MCF 10A (cell line): ENCODE data around the gene CAPZB. TPM values are rescaled to one million over a fixed set of nuclear protein-coding genes. Genes with fewer than 3 reads are reported as not detected.

ENCODE experiments used
- BruUV-seq: library from RNA; stranded (reverse); fragments of 400-500 nt; replicated peaks from 2 replicates; lab custom pipeline; 2021; lab: Mats Ljungman, UMichigan
- CTCF ChIA-PET: fragments of 300-600 bp; sonication (Branson Sonifier 250); formaldehyde crosslinking; extraction: SDS; loops from one replicate; lab custom pipeline; 2021; ENCODE audit warnings: antibody characterized with exemption, inconsistent platforms; lab: Yijun Ruan, JAX
- POLR2A ChIA-PET: fragments of 300-600, 350-650 bp; sonication (Branson Sonifier 250); formaldehyde crosslinking; extraction: SDS; loops from one replicate; lab custom pipeline; 2020; ENCODE audit warnings: antibody characterized with exemption, inconsistent platforms; lab: Yijun Ruan, JAX
- DNase-seq: peaks from one replicate; pipeline ENCODE4 v3.0.0-alpha.2; 2018; ENCODE audit not compliant: unreplicated experiment
- H3K27ac Mint-ChIP-seq: one replicate; pipeline ENCODE4 v1.8.0; 2022; ENCODE audit warnings: mild to moderate bottlenecking, low read depth, mixed read lengths; ENCODE audit not compliant: unreplicated experiment
- H3K27me3 Mint-ChIP-seq: one replicate; pipeline ENCODE4 v1.8.0; 2022; ENCODE audit warnings: mixed read lengths; ENCODE audit not compliant: insufficient read depth, unreplicated experiment
- H3K36me3 Mint-ChIP-seq: one replicate; pipeline ENCODE4 v1.8.0; 2022; ENCODE audit warnings: mild to moderate bottlenecking, moderate library complexity, mixed read lengths; ENCODE audit not compliant: insufficient read depth, unreplicated experiment
- H3K4me1 Mint-ChIP-seq: one replicate; pipeline ENCODE4 v1.8.0; 2022; ENCODE audit warnings: mixed read lengths; ENCODE audit not compliant: insufficient read depth, unreplicated experiment
- H3K4me3 Mint-ChIP-seq: one replicate; pipeline ENCODE4 v1.8.0; 2022; ENCODE audit warnings: mild to moderate bottlenecking, moderate library complexity, mixed read lengths; ENCODE audit not compliant: unreplicated experiment
- H3K9me3 Mint-ChIP-seq: one replicate; pipeline ENCODE4 v1.8.0; 2022; ENCODE audit warnings: mixed read lengths; ENCODE audit not compliant: unreplicated experiment
- intact Hi-C: fragments of 100-400 bp; cut with micrococcal nuclease; formaldehyde crosslinking; loops from 2 replicates; pipeline ENCODE4 v1.14.1; 2022
- total RNA-seq: library from RNA; stranded (reverse); gene quantifications from 2 replicates; pipeline ENCODE4 v1.2.3, GENCODE V29; 2022
- TF ChIP-seq, protein P1 (sequence below): fragments of 200-600 bp; IDR thresholded peaks from one replicate; pipeline ENCODE4 v1.8.0; 2022; ENCODE audit warnings: antibody characterized with exemption, mild to moderate bottlenecking; ENCODE audit not compliant: unreplicated experiment

CAPZB gene
- total RNA-seq, 1 experiment from 2014 or later, result 252 TPM

GRCh38 chr1:19426294-19427086, 58.8 kb downstream of the CAPZB start:
- BruUV-seq, result no TSS peak
- Mint-ChIP-seq H3K27me3 (no peaks in the 10 kb centered on the region), H3K27ac (peak overlapping the region; percentile 42), H3K4me1 (peaks cover 49% of the 10 kb centered on the region), H3K9me3 (no peaks in the 10 kb centered on the region), H3K4me3 (no peak overlapping the region), H3K36me3 (peaks cover 5% of the 10 kb centered on the region)
- no peak for DNase-seq
- CTCF ChIA-PET, result interaction anchor here (0.5 to 0.6 kb wide), 3 partner anchors 34 to 215 kb away, joined by 3 read pairs; no protein-coding TSS in a partner anchor
- TF ChIP-seq, protein P1, sequence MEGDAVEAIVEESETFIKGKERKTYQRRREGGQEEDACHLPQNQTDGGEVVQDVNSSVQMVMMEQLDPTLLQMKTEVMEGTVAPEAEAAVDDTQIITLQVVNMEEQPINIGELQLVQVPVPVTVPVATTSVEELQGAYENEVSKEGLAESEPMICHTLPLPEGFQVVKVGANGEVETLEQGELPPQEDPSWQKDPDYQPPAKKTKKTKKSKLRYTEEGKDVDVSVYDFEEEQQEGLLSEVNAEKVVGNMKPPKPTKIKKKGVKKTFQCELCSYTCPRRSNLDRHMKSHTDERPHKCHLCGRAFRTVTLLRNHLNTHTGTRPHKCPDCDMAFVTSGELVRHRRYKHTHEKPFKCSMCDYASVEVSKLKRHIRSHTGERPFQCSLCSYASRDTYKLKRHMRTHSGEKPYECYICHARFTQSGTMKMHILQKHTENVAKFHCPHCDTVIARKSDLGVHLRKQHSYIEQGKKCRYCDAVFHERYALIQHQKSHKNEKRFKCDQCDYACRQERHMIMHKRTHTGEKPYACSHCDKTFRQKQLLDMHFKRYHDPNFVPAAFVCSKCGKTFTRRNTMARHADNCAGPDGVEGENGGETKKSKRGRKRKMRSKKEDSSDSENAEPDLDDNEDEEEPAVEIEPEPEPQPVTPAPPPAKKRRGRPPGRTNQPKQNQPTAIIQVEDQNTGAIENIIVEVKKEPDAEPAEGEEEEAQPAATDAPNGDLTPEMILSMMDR, result no peak
- intact Hi-C loops, result no loop called here
- POLR2A ChIA-PET, result no interaction called here

- POLR2A ChIA-PET, result interaction anchor here (0.7 to 0.9 kb wide), 2 partner anchors 70 to 180 kb away, joined by 3 read pairs; no protein-coding TSS in a partner anchor
- intact Hi-C loops, result no loop called here
These were observed 59.6 kb downstream of the CAPZB start for GRCh38 chr1:19425646-19426239.

DNA sequence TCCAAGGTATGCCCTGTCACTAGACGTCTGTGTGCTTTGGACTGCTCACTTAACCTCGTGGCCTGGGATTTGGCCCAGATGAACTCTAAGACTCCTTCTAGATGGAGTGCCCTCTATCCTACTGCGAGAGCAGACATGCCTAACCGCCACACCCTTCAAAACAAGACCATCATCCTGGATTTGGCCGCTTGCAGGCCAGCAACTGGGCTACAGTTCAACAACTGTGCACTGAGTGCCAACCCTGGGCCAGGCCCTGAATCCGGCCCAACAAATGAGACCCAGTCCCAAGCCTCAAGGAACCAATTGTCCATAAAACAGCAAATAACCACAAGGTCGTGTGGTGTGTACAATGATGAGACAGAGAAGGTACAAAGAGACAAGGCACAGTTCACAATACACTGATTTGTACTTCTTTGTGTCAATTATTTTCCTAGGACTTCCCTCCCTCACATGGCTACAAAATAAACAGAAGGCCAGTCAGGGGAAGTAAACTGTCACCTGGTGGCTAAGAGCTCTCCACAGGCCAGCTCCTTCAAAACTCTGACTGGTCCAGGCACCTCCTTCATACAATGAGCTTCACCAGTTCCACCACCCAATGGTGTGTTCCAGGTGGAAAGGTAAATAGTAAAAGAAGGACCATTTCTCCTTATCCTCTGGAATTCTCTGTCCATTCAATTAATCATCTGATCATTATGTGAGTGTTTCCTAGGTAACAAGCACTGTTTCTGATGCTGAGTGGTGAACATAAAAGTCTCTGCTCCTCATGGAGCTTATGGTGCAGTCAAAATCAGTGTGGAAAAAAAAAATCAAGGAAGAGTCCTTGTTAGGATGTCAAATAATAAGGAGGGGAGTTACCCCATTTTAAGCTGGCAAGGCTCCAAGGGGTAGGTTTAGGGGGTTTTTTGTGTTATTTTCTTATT, 60.4 kb downstream of the CAPZB start:
- intact Hi-C loops, result no loop called here
- BruUV-seq, result no TSS peak
- no peaks in the 10 kb centered on the region for H3K9me3 Mint-ChIP-seq
- TF ChIP-seq, protein P1, result no peak
- H3K27ac Mint-ChIP-seq, result peak overlapping the region; percentile 49
- H3K4me1 Mint-ChIP-seq, result peaks cover 44% of the 10 kb centered on the region
- H3K4me3 Mint-ChIP-seq, result no peak overlapping the region
- H3K36me3 Mint-ChIP-seq, result no peaks in the 10 kb centered on the region
- DNase-seq, result peak; percentile 60
- POLR2A ChIA-PET, result interaction anchor here (0.6 to 0.9 kb wide), 3 partner anchors 26 to 179 kb away, joined by 3 read pairs; no protein-coding TSS in a partner anchor
- H3K27me3 Mint-ChIP-seq, result no peaks in the 10 kb centered on the region
- CTCF ChIA-PET, result interaction anchor here (0.9 to 1.6 kb wide), 2 partner anchors 20 to 236 kb away, joined by 3 read pairs; no protein-coding TSS in a partner anchor

More at GRCh38 chr1:19425646-19426239, 59.6 kb downstream of the CAPZB start:
- Mint-ChIP-seq H3K4me3 (no peak overlapping the region), H3K4me1 (peaks cover 52% of the 10 kb centered on the region), H3K36me3 (peaks cover 4% of the 10 kb centered on the region), H3K27me3 (no peaks in the 10 kb centered on the region), H3K27ac (peak overlapping the region; percentile 49), H3K9me3 (no peaks in the 10 kb centered on the region)
- CTCF ChIA-PET, result interaction anchor here (0.6 to 1.6 kb wide), 3 partner anchors 19 to 235 kb away, joined by 3 read pairs; no protein-coding TSS in a partner anchor
- TF ChIP-seq, protein P1, result no peak
- no peak for DNase-seq
- no TSS peak for BruUV-seq
